Measurements from ENCODE around the gene GPAT2. TPM values are rescaled to one million over a fixed set of nuclear protein-coding genes. Genes with fewer than 3 reads are reported as not detected.

The GPAT2 gene
- total RNA-seq, 3 donors from 2014 or later (not counting 1 experiment from before 2014, with no cell fraction given): 2.3 to 6.0 (median 3.8) TPM

Other genes with a start within 250 kb of the GPAT2 start
- 10 to 100 TPM; 84.5 to 91.5 (median 85.4) TPM for gene ANKRD36C, start 43.1 kb downstream of the GPAT2 start, total RNA-seq
- gene ADRA2B, start 81.7 kb upstream of the GPAT2 start, total RNA-seq: 1 to 10 TPM in 1 of 3 donors, under 1 TPM in 2; 0.18 to 1.3 (median 0.38) TPM
- gene ASTL, start 103.6 kb upstream of the GPAT2 start, total RNA-seq: 10 to 100 TPM in 1 of 3 donors, 1 to 10 TPM in 2; 5.5 to 11.3 (median 8.8) TPM
- gene DUSP2, start 110.5 kb upstream of the GPAT2 start, total RNA-seq: 100 to 1,000 TPM; 300 to 564 (median 432) TPM
- 100 to 1,000 TPM in 1 of 3 donors, 10 to 100 TPM in 2; 62.6 to 106 (median 86.1) TPM for gene STARD7, start 173.9 kb upstream of the GPAT2 start, total RNA-seq
- 10 to 100 TPM; 49.8 to 59.3 (median 54.5) TPM for gene TMEM127, start 231.1 kb upstream of the GPAT2 start, total RNA-seq
- gene CIAO1, start 231.3 kb upstream of the GPAT2 start, total RNA-seq: 100 to 1,000 TPM in 2 of 3 donors, 10 to 100 TPM in 1; 74.9 to 109 (median 106) TPM